Activated CD4-positive, CD25-positive, alpha-beta regulatory T cell (primary cell): ENCODE data around the gene RPS18.

Experiments used
- DNase-seq, 4 experiments: peaks; one replicate each; lab custom pipeline; 2025; lab: John Stamatoyannopoulos, UW

Gene RPS18

DNA sequence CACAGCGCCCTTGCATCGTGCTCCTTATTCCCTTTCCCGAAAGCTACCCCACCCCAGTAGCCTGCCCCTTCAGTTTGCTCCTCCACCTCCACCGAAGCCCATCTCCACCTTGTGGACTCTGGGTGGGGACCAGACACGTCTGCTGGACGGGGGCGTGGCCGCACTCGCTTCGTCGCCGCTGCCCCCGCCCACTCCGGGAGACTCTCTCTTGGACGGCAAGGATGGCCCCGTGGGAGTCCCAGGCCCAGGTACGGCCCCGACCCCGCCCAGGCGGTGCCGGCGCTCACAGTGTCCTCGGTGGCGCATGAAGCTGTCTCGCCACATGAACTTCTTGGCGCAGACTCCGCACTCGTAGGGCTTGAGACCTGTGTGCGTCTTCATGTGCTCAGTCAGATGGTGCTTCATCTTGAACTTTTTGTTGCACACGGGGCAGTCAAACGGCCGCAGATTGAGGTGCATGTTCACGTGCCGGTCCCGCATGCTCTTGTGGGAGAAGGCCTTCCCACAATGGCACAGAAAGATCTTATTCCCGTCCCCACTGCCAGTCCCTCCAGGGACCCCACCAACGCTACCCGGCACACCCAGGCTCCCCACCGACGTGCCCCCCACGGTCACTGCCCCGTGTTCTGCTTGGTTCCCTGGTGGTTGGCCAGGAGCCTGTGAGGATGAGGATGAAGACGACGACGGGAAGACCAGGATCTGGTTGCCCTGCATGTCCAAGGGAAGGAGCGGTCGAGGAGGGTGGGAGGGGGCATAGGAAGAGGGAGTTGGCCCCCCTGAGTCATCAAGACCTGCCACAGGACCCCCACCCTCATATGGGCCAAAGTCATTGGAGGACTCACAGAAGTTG is 43.3 kb downstream of the RPS18 start:
- DNase-seq = no peak

DNA sequence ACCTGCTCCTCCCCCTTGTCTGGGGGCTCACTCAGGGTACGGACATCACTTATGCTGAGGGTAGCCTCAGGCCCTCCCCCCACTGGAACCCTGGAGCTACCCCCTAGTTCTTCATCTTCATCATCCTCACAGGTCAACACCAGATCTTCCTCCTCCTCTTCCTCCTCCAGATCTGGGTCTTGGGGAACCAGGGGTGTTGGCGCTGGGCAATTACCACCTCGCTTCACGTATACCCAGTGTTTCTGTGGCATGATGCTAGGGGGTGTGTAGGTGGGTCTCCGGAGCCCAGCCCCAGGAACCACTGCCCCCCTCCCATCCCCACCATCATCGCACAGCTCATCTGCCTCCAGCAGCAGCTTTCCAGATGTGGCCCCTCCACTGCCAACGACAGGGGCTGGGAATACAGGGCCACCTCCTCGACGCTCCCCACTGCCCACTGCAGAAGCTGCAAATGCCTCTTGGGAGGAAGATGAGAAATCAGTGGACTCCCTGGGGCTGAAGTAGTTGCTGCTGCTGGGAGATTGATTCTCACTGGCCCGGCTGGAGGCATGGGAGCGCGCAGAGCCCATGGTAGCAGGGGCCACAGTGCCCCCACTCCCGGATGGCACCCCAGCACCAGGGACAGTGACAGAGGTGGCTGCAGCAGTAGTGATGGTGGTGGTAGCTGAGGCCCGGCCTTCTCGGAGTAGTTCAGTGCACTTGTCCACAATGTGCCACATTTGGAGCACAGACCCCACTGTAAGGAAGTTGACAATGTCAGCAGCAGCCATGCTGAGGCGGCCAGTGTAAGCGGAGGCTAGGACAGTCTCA is 44.1 kb downstream of the RPS18 start:
- no peak for DNase-seq

DNA sequence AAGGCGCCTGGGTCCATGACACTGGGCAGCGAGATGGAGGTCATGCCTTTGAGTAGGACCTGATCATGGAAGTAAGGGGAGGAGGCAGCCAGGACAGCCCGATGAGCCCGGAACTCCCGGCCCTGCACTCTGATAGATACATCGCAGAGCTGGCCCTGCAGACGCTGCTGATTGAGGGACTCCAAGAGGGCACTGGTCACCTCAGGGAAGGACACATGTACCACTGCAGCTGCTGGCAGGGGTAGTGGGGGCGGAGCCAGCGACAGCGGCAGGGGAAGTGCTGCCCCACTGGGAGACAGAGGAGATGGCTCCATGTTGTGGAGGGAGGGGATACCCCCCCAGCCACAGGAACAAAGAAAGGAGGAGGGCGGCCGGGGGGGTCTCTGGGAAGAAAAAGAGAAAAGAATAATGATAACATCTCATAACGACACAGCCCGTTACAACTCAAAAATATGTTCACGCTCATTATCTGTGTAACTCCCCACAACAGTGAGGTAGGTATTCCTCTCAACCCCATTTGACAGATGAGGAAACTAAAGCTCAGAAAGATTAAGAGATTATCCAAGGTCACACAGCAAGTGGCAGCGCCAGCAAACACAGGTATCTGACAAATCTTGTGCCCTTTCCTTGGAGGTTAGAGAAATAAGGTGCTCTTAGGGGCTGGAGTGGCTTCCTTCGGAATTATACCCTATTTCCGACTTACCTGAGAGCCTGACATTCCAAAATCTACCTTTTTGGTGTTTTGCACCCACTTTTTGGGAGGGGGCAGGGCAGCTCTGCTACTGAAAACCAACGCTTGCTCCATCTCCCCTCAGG is 44.9 kb downstream of the RPS18 start:
- DNase-seq = no peak

DNA sequence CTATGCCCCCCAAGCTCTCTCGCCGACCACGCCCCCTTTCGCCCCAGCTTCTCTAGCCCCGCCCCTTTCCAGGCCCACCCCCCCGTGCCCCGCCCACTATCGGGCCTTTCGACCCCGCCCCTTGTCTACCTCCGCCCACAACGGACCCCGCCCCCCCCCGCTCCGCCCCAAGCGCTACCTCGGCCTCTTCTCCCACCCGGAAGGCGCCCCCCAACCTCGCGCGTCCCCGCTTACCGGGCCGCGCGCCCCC is 45.5 kb downstream of the RPS18 start:
- DNase-seq = peak in 2 of 4 experiments; percentile 77 to 81

DNA sequence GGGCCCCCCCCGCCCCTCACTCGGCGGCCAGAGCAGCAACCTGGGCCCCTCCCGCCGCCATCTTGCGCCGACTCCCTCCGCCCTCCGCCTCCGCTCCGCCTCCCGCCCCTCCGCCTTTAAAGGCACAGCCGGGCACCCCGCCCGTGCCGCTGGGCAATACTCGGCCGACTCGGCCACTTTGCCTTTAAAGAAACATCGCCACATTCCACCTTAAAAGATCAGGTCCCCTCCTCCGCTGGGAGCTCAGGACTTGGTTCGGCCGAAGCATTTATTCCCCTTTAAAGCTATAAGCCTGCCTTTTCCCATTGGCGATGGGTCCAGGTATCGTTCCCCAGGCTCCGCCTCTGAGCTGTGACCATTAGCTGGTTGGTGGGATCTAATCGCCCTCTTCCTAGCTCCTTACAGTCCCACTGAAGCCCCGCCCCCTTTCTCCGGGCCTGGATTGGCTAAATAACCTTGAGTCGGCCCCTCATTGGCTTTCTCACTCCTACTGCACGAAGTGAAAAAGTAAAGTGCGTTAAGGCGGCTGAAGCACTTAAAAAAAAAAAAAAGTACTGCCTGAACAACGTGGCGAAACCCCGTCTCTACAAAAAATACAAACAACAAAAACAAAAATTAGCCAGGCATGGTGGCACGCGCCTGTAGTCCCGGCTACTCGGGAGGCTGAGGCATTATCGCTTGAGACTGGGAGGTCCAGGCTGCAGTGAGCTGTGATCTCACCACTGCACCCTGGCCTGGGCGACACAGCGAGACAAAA is 46.0 kb downstream of the RPS18 start, which contains the start of gene ZBTB22:
ZBTB22 (minus strand) TSS at position 76 of the 757 bp plus-strand sequence. CDS start 828 bp downstream, outside the sequence.
- DNase-seq = peak; percentile 83 to 92 (median 87)

DNA sequence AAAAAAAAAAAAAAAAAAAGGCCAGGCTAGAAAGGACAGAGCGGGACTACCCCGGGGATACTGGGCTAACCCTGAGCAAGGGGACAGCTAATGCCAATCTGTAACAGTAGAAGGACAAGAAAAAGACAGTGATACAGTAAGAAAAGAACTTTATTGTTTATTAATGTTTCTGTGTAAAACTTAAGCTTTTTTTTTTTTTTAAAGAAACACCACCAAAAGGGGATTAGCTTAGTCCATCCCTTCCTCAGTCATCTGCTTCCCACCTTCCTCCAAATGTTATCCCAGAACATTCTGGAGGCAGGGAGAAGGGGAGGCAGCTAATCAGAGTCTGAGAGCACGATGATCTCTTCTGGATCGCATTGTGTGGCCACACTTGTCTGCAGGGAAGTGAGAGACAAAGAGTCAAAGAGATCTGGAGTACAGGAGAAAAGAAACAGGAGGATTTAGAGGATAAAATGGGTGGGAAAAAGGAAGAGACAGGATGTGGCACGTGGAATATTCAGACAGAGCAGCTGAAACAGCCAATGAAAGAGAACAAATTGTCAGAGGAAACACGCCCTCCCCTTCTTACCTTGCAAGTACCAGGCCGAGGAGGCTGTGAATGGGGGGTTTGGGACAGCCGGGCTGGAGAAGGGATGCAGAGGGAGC is 46.7 kb downstream of the RPS18 start:
- DNase-seq = no peak

DNA sequence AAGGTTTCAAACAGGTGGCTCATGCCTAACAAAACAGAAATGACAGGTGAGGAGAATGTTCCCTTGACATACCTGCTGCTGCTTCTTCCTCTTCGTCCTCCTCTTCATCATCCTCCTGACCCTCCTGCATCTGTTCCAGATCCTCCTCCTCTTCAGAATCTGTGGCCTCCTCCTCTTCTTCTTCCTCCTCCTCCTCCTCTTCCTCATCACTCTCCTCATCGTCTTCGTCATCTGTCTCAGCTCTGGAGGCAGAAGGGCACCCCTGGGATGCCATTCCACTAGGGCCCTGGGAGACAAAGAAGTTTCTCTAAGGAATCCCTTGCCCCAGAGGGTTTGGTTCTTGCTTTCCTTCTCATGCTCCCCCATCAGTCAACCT is 48.1 kb downstream of the RPS18 start:
- no peak for DNase-seq

DNA sequence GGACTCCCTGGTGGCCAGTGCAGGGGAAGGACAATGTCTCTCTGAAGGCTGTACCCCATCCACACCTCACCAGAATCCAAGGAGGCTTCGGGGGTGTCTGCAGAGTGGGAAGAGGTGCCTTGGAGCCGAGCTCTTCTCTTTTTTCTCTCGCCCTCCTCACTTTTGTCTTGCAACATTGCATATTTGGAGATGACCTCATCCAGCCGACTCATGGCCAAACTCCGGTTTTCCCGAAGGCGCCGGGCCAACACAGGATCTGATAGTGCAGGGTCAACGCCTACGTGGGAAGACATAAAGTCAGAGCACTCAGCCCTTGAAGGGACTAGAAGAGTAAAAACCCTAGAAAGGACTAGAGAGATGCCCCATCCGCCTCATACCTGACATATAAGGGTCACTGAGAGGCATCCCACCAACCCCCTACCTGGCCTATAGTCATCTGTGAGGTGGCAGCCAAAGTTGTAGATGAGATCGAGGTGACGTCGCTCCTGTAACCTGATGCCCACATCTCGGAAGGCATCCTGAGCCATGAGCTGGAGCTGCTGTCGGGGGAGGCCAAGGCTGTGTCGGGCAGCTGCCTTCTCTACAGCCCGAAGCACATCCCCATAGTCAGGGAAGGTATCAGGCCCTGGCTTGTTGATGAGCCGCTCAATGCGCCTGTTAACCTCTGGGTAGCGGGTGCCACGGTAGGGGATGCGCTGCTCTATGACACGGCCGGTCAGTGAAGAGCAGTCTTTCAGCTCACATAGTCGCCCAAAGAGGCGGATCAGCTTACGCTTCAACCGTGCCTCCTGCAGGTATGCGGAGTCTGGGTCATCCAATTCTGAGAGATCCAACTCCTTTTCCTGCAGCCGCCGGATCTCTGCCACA is 48.7 kb downstream of the RPS18 start:
- no peak for DNase-seq

DNA sequence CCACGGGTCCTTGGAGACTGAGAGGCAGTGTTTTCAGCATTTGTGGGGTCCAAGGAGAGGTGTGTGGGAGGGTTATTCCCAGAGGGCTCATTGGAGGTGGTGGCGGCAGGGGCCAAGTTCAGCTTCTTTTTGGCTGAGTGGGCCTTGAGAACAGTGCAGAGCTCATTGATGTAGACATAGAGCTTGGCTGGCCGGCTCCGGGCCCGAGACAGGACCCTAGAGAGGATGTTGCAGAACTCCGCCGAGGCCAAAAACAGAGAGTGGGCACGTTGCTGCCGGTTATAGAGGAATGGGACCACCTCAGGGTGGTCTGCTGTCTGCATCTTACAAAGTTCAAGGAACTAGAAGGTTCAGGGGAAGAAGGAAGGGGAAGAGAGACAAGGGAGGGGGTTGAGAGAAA is 49.4 kb downstream of the RPS18 start:
- DNase-seq = no peak

DNA sequence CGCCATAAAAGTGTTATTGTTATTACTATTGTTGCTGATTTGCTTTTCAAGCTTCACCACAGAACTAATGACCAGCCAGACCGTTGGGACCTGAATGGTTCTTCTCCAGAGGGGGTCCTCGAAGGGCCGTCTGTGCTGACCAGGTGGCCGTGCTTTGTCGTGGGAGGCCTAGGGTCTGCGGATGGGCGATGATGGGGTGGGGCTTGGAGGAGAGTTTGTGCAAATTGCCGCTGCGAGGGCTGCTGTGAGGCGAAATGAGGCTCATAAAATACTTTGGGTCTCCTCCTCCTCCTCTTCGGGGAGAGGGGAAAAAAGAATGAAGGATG is 51.7 kb downstream of the RPS18 start:
- no peak for DNase-seq

DNA sequence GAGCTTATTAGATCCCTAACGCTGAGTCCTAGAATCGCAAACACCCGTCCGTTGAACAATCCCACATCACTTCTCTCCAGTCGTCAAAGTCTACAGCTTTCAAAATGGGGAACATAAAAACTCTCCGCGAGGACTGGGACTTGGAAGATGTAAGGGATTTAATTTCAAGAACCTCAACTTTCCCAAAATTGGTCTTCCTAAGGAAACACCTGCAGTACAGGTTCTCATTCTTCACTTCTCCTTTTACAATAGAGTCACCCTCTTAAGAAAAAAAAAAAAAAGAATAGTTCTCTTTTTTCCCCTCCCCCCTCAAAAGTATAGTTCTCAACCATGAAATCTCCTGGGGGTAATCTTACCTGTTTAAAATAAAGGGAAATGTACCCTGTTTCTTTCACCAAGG is 52.2 kb downstream of the RPS18 start:
- no peak for DNase-seq
